GM18505 (cell line): ENCODE measurements around the gene C2CD2.
"Not testable (repeated sequence)": the region's sequence is repeated elsewhere in the genome, so short reads cannot be mapped to it uniquely, and the experiment has no call there.

Experiments
- ATAC-seq: cut with Tn5 transposase; IDR thresholded peaks from one replicate; pipeline ENCODE4 v1.9.1; 2021; ENCODE audit not compliant: unreplicated experiment
- POLR2A ChIP-seq: IDR thresholded peaks from 4 replicates; pipeline ENCODE4 v1.6.1; 2011; ENCODE audit warnings: borderline replicate concordance; ENCODE audit not compliant: insufficient read depth, insufficient read length; ENCODE audit errors: extremely low read depth

The C2CD2 gene

GRCh38 chr21:41970751-41971653 is 17.2 kb upstream of the C2CD2 start:
- TF ChIP-seq POLR2A: no peak
- no peak for ATAC-seq

- no peak for ATAC-seq
- TF ChIP-seq POLR2A: no peak
Measured at GRCh38 chr21:41970106-41970391, 16.2 kb upstream of the C2CD2 start.

- no peak for TF ChIP-seq POLR2A
- no peak for ATAC-seq
Measured at GRCh38 chr21:41967708-41968107, 13.9 kb upstream of the C2CD2 start.

GRCh38 chr21:41966872-41967621 is 13.2 kb upstream of the C2CD2 start:
- ATAC-seq: no peak
- TF ChIP-seq POLR2A: no peak

- TF ChIP-seq POLR2A: no peak
- ATAC-seq: no peak
Measured at GRCh38 chr21:41966041-41966833, 12.4 kb upstream of the C2CD2 start.

GRCh38 chr21:41965461-41966013 is 11.7 kb upstream of the C2CD2 start:
- ATAC-seq: no peak
- TF ChIP-seq POLR2A: no peak

- ATAC-seq: no peak
- no peak for TF ChIP-seq POLR2A
Measured at GRCh38 chr21:41965045-41965444, 11.2 kb upstream of the C2CD2 start.

GRCh38 chr21:41964171-41964570 is 10.4 kb upstream of the C2CD2 start:
- TF ChIP-seq POLR2A: no peak
- ATAC-seq: no peak

- no peak for ATAC-seq
- no peak for TF ChIP-seq POLR2A
Measured at GRCh38 chr21:41962425-41962966, 8.7 kb upstream of the C2CD2 start.

- TF ChIP-seq POLR2A: no peak
Measured at GRCh38 chr21:41961753-41962152, 7.9 kb upstream of the C2CD2 start.

GRCh38 chr21:41961282-41961701 is 7.5 kb upstream of the C2CD2 start:
- no peak for ATAC-seq
- no peak for TF ChIP-seq POLR2A

More at GRCh38 chr21:41961753-41962152, 7.9 kb upstream of the C2CD2 start:
- ATAC-seq: no peak

GRCh38 chr21:41960386-41960785 is 6.6 kb upstream of the C2CD2 start:
- TF ChIP-seq POLR2A: no peak
- no peak for ATAC-seq

GRCh38 chr21:41959697-41960096 is 5.9 kb upstream of the C2CD2 start:
- not testable (repeated sequence) for ATAC-seq
